Uterus (tissue), 2 donors: Measurements from ENCODE around the gene ARHGAP10.

Source experiments
- POLR2A ChIP-seq, 2 donors: fragments of 450-650 bp; IDR thresholded peaks; one replicate each; pipeline ENCODE4 v1.6.1; 2016; ENCODE audit warnings: antibody characterized with exemption in 2 of 2, mild to moderate bottlenecking in 1 of 2, moderate library complexity in 1 of 2
- TF ChIP-seq, protein P1 (sequence below), 4 experiments: fragments of 200-600 bp in 2 of 4; fragments of 450-650 bp in 2 of 4; sonication (generic) in 2 of 4; IDR thresholded peaks; one replicate each; pipeline ENCODE4 v1.5.1; 2016 to 2019; ENCODE audit warnings: antibody characterized with exemption in 4 of 4, mild to moderate bottlenecking in 2 of 4, moderate library complexity in 1 of 4

DNA sequence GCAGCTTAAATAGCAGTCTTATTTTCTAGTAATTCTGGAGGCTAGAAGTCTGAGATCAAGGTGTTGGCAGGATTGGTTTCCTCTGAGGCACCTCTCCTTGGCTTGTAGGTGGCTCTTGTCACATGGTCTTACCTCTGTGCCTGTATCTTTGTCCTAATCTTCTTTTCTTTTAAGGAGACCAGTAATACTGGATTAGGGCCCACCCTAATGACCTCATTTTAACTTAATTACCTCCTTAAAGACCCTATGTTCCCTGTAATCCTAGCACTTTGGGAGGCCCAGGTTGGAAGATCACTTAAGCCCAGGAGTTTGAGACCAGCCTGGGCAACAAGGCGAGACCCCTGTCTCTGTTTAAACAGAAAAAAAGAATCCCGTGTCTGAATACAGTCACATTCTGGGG lies 38.9 kb downstream of the ARHGAP10 start:
- TF ChIP-seq POLR2A (IDR thresholded peaks at IDR 0.05) = no peak
- TF ChIP-seq, protein P1, sequence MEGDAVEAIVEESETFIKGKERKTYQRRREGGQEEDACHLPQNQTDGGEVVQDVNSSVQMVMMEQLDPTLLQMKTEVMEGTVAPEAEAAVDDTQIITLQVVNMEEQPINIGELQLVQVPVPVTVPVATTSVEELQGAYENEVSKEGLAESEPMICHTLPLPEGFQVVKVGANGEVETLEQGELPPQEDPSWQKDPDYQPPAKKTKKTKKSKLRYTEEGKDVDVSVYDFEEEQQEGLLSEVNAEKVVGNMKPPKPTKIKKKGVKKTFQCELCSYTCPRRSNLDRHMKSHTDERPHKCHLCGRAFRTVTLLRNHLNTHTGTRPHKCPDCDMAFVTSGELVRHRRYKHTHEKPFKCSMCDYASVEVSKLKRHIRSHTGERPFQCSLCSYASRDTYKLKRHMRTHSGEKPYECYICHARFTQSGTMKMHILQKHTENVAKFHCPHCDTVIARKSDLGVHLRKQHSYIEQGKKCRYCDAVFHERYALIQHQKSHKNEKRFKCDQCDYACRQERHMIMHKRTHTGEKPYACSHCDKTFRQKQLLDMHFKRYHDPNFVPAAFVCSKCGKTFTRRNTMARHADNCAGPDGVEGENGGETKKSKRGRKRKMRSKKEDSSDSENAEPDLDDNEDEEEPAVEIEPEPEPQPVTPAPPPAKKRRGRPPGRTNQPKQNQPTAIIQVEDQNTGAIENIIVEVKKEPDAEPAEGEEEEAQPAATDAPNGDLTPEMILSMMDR (IDR thresholded peaks at IDR 0.05) = no peak
